Measurements from ENCODE around the gene PCBD1.

PCBD1 gene

GRCh38 chr10:70853038-70853437 is 35.3 kb downstream of the PCBD1 start:
- Histone ChIP-seq H2AFZ (ENCODE audit: low read depth) (no peak overlapping the region), H4K20me1 (ENCODE audit: insufficient read depth) (no peaks in the 10 kb centered on the region), H3K27me3 (ENCODE audit: insufficient read depth, low read depth) (peaks cover 5% of the 10 kb centered on the region; the same call in 1 of the 2 replicates), H3K4me1 (ENCODE audit: low read depth, poor library complexity, severe bottlenecking) (peaks cover 47% of the 10 kb centered on the region), H3K79me2 (ENCODE audit: insufficient read depth, low read depth) (no peaks in the 10 kb centered on the region), H3K27ac (no peak overlapping the region), H3K4me2 (no peak overlapping the region), H3K36me3 (ENCODE audit: insufficient read depth) (no peaks in the 10 kb centered on the region), H3K4me3 (IDR thresholded peaks at IDR 0.05; ENCODE audit: insufficient read depth, low read depth, low read length) (no peak overlapping the region), H3K9ac (no peak overlapping the region)
- TF ChIP-seq, protein P1, sequence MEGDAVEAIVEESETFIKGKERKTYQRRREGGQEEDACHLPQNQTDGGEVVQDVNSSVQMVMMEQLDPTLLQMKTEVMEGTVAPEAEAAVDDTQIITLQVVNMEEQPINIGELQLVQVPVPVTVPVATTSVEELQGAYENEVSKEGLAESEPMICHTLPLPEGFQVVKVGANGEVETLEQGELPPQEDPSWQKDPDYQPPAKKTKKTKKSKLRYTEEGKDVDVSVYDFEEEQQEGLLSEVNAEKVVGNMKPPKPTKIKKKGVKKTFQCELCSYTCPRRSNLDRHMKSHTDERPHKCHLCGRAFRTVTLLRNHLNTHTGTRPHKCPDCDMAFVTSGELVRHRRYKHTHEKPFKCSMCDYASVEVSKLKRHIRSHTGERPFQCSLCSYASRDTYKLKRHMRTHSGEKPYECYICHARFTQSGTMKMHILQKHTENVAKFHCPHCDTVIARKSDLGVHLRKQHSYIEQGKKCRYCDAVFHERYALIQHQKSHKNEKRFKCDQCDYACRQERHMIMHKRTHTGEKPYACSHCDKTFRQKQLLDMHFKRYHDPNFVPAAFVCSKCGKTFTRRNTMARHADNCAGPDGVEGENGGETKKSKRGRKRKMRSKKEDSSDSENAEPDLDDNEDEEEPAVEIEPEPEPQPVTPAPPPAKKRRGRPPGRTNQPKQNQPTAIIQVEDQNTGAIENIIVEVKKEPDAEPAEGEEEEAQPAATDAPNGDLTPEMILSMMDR (conservative IDR thresholded peaks at IDR 0.05; ENCODE audit: low read depth, low read length): no peak

DNA sequence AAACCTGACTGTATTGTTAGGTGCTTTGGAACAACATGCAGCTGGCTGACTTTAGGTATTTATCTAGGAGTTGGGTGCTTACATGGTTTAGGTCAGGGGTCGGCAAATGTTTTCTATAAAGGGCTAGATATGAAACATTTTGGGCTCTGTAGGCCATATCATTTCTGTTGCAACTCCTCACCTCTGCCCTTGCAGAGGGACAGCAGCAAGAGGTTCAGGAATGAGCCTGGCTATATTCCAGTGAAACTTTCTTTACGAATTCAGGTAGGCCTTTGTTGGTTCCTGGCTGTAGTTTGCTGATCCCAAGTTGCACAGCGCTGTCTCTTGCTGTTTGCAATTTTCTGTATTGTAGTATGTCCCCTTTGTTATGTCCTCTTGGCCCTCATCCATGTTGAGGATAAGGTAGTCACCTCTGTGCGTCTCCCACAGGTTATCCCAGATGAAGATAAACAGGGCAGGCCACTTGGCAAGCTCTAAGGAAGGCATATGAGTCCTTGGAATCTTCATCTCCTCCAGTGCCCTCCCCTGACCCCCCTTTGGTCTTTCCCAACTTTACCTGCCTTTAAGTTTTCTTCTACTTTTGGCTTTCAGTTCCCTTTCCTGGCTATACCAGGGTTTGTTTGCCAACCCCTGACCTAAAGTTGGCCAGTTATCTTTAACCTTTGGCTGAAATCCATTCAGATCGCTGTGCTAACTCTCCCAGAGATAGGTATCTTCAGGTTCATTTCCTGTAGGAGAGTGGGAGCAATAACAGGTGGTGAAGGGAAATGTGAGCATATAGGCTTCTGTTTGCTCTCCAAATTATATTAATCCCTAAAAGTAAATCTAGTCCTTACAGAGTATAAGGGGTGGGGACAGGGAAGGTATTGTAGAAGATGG is 36.5 kb downstream of the PCBD1 start:
- Histone ChIP-seq H3K27me3 (ENCODE audit: insufficient read depth, low read depth) (0 out of 2 replicates have a peak, but pooled peaks cover 5% of the 10 kb centered on the region), H3K4me2 (no peak overlapping the region), H3K79me2 (ENCODE audit: insufficient read depth, low read depth) (no peaks in the 10 kb centered on the region), H2AFZ (ENCODE audit: low read depth) (no peak overlapping the region), H3K4me1 (ENCODE audit: low read depth, poor library complexity, severe bottlenecking) (peaks cover 37% of the 10 kb centered on the region), H4K20me1 (ENCODE audit: insufficient read depth) (no peaks in the 10 kb centered on the region), H3K4me3 (IDR thresholded peaks at IDR 0.05; ENCODE audit: insufficient read depth, low read depth, low read length) (no peak overlapping the region), H3K36me3 (ENCODE audit: insufficient read depth) (no peaks in the 10 kb centered on the region), H3K9ac (no peak overlapping the region), H3K27ac (no peak overlapping the region)
- TF ChIP-seq, protein P1 (conservative IDR thresholded peaks at IDR 0.05; ENCODE audit: low read depth, low read length): no peak

GRCh38 chr10:70850097-70850496 is 38.3 kb downstream of the PCBD1 start:
- Histone ChIP-seq H3K4me2 (no peak overlapping the region), H4K20me1 (ENCODE audit: insufficient read depth) (no peaks in the 10 kb centered on the region)

DNA sequence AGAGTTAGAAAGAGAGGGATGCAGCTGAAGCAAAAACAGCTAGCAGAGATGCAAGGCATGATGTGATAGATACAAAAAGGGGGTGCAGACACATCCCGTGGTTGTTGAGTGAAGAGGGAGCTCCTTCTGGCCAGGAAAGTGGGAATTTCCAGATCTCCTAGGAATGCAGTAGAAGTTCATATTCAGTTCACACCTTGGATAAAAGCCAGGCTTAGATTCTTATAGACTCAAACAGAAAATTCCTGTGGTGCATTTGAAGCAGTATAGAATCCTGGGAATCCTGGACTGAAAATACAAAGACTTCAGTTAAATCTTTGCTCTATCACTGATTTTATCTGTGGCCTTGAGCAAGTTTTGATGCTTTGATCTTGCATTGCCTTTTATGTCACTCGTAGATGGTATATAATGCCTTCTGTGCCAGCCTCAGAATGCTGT is 38.8 kb downstream of the PCBD1 start:
- H3K79me2 ChIP-seq (ENCODE audit: insufficient read depth, low read depth): no peaks in the 10 kb centered on the region
- H4K20me1 ChIP-seq (ENCODE audit: insufficient read depth): no peaks in the 10 kb centered on the region
- no peaks in the 10 kb centered on the region for H3K27me3 ChIP-seq (ENCODE audit: insufficient read depth, low read depth)
- no peak overlapping the region for H3K9ac ChIP-seq
- H2AFZ ChIP-seq (ENCODE audit: low read depth): no peak overlapping the region
- no peaks in the 10 kb centered on the region for H3K36me3 ChIP-seq (ENCODE audit: insufficient read depth)
- H3K27ac ChIP-seq: no peak overlapping the region
- H3K4me2 ChIP-seq: no peak overlapping the region
- H3K4me1 ChIP-seq (ENCODE audit: low read depth, poor library complexity, severe bottlenecking): peaks cover 15% of the 10 kb centered on the region
- H3K4me3 ChIP-seq (IDR thresholded peaks at IDR 0.05; ENCODE audit: insufficient read depth, low read depth, low read length): no peak overlapping the region
- TF ChIP-seq, protein P1 (conservative IDR thresholded peaks at IDR 0.05; ENCODE audit: low read depth, low read length): no peak

More at GRCh38 chr10:70850097-70850496, 38.3 kb downstream of the PCBD1 start:
- Histone ChIP-seq H3K27me3 (ENCODE audit: insufficient read depth, low read depth) (0 out of 2 replicates have a peak, but pooled peaks cover 3% of the 10 kb centered on the region), H3K36me3 (ENCODE audit: insufficient read depth) (no peaks in the 10 kb centered on the region), H3K4me3 (IDR thresholded peaks at IDR 0.05; ENCODE audit: insufficient read depth, low read depth, low read length) (no peak overlapping the region), H2AFZ (ENCODE audit: low read depth) (no peak overlapping the region), H3K9ac (no peak overlapping the region), H3K4me1 (ENCODE audit: low read depth, poor library complexity, severe bottlenecking) (peaks cover 20% of the 10 kb centered on the region), H3K79me2 (ENCODE audit: insufficient read depth, low read depth) (no peaks in the 10 kb centered on the region), H3K27ac (no peak overlapping the region)
- TF ChIP-seq, protein P1 (conservative IDR thresholded peaks at IDR 0.05; ENCODE audit: low read depth, low read length): no peak

Measured in KMS-11 (cell line).